Thyroid gland (tissue), 4 donors: Measurements from ENCODE around the gene TPBG. TPM values are rescaled to one million over a fixed set of nuclear protein-coding genes. Genes with fewer than 3 reads are reported as not detected.

ENCODE experiments used
- DNase-seq, 2 donors: peaks; one replicate each; pipeline ENCODE4 v3.0.0-alpha.2; 2019
- H3K27ac ChIP-seq, 3 donors: fragments of 200-600 bp; sonication (generic); 1 replicate in 2 of 3; 2 replicates in 1 of 3; pipeline ENCODE4 v1.5.1; 2016 to 2019; ENCODE audit warnings: mild to moderate bottlenecking in 1 of 3, moderate library complexity in 1 of 3
- H3K27me3 ChIP-seq: fragments of 200-600 bp; sonication (generic); one replicate; pipeline ENCODE4 v1.5.1; 2019
- H3K36me3 ChIP-seq, 2 donors: fragments of 200-600 bp; sonication (generic); one replicate each; pipeline ENCODE4 v1.5.1; 2016 to 2019
- H3K4me1 ChIP-seq, 2 donors: fragments of 200-600 bp; sonication (generic); one replicate each; pipeline ENCODE4 v1.5.1; 2017 to 2019
- H3K4me3 ChIP-seq, 3 donors: fragments of 200-600 bp; sonication (generic); replicated peaks in 1 of 3; 1 replicate in 2 of 3; 2 replicates in 1 of 3; pipeline ENCODE4 v1.5.1; 2016; ENCODE audit warnings: mild to moderate bottlenecking in 1 of 3
- H3K9me3 ChIP-seq: fragments of 200-600 bp; sonication (generic); one replicate; pipeline ENCODE4 v1.5.1; 2017
- POLR2A ChIP-seq, 2 donors: fragments of 450-650 bp; IDR thresholded peaks; one replicate each; pipeline ENCODE4 v1.6.1; 2017; ENCODE audit warnings: antibody characterized with exemption in 2 of 2, mild to moderate bottlenecking in 2 of 2, moderate library complexity in 1 of 2
- WGBS, 2 donors: methylation state at CpG; one replicate each; pipeline ENCODE4 v1.1.5; 2017; 5-methylcytosine and 5-hydroxymethylcytosine counted together
- intact Hi-C: fragments of 100-400 bp; cut with DNase I; formaldehyde crosslinking; loops from one replicate; pipeline ENCODE4 v1.15.1; 2023
- total RNA-seq, 4 donors: library from RNA; depleted of rRNA; stranded (reverse); fragments of >200 nt; gene quantifications; one replicate each; pipeline ENCODE4 v1.2.3, GENCODE V29; 2016
- TF ChIP-seq, protein P1 (sequence below), 6 experiments: fragments of 200-600 bp in 3 of 6; fragments of 450-650 bp in 3 of 6; sonication (generic) in 3 of 6; IDR thresholded peaks; one replicate each; pipeline ENCODE4 v1.5.1; 2016 to 2019; ENCODE audit warnings: antibody characterized with exemption in 6 of 6, mild to moderate bottlenecking in 2 of 6, inconsistent platforms in 1 of 6, moderate library complexity in 1 of 6

Gene TPBG
- total RNA-seq, 4 donors from 2014 or later = 28.0 to 39.2 (median 32.6) TPM

DNA sequence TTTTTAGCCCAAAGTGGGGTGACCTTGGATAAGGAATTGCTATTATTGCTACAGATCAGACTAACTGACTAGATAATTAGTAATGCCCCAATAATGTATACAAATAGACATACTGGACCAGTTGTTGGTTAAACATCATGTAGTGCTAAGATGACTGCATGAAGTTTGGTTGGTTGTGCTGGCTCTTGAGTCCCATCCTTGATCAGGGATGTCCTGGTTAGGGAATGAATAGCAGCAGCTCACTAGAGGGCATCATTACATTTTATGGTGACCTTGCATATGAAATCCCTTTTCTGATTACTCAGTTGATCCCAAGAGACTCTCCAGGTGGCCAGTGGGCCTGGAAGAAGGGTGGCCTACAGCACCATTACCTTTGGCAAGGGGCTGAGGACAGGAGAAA is 10.9 kb downstream of the TPBG start:
- no peak for DNase-seq
- no peak overlapping the region for H3K27ac ChIP-seq
- H3K27me3 ChIP-seq = no peaks in the 10 kb centered on the region
- no peaks in the 10 kb centered on the region for H3K4me1 ChIP-seq
- H3K36me3 ChIP-seq = no peaks in the 10 kb centered on the region
- TF ChIP-seq, protein P1, sequence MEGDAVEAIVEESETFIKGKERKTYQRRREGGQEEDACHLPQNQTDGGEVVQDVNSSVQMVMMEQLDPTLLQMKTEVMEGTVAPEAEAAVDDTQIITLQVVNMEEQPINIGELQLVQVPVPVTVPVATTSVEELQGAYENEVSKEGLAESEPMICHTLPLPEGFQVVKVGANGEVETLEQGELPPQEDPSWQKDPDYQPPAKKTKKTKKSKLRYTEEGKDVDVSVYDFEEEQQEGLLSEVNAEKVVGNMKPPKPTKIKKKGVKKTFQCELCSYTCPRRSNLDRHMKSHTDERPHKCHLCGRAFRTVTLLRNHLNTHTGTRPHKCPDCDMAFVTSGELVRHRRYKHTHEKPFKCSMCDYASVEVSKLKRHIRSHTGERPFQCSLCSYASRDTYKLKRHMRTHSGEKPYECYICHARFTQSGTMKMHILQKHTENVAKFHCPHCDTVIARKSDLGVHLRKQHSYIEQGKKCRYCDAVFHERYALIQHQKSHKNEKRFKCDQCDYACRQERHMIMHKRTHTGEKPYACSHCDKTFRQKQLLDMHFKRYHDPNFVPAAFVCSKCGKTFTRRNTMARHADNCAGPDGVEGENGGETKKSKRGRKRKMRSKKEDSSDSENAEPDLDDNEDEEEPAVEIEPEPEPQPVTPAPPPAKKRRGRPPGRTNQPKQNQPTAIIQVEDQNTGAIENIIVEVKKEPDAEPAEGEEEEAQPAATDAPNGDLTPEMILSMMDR (IDR thresholded peaks at IDR 0.05) = no peak
- no peak for TF ChIP-seq POLR2A (IDR thresholded peaks at IDR 0.05)
- H3K9me3 ChIP-seq = no peaks in the 10 kb centered on the region
- no peak overlapping the region for H3K4me3 ChIP-seq
- intact Hi-C loops = no loop called here

DNA sequence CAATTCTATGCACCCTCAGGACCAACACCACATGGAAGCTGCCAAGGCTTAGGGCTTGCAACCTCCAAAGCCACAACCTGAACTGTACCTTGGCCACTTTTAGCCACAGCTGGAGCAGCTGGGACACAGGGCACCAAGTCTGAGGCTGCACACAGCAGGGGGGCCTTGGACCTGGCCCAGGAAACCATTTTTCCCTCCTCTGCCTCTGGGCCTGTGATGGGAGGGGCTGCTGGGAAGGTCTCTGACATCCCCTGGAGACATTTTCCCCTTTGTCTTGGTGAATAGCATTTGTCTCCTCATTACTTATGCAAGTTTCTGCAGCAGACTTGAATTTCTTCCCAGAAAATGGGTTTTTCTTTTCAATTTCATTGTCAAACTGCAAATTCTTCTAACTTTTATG is 13.0 kb downstream of the TPBG start:
- H3K4me3 ChIP-seq = no peak overlapping the region
- TF ChIP-seq, protein P1 (IDR thresholded peaks at IDR 0.05) = no peak
- no peak for TF ChIP-seq POLR2A (IDR thresholded peaks at IDR 0.05)
- H3K27me3 ChIP-seq = no peaks in the 10 kb centered on the region
- H3K27ac ChIP-seq = no peak overlapping the region
- no peaks in the 10 kb centered on the region for H3K4me1 ChIP-seq
- H3K9me3 ChIP-seq = no peaks in the 10 kb centered on the region
- H3K36me3 ChIP-seq = no peaks in the 10 kb centered on the region
- intact Hi-C loops = no loop called here
- no peak for DNase-seq

DNA sequence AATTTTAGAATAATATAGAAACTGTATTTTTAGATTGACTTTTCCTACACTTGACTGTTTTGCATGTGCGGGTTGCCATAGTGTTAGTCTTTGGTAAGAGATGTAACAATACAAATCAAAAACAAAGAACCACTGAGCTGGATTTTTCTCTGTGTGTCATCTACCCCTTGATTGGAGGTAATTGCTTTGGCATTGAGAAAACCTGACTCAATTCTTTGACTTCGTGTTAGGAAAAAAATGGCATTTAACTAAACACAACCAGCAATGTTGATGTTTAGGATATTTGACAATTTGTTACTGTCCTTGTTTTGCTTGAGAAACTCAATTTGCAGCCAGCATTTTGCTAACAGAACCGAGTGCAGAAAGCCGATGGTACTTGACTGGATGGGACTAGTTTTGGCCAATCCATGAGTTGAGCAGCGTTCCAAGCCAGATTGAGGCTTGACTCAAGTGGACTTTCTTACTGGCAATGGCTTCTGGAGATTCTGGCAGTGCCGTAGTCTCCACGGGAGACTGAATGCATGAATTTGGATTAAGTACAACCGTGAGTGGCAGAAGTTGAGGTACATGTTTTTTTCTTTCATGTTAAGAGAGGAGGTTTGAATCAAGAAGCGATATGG is 17.1 kb downstream of the TPBG start:
- Histone ChIP-seq H3K9me3 (no peaks in the 10 kb centered on the region), H3K36me3 (no peaks in the 10 kb centered on the region), H3K27me3 (no peaks in the 10 kb centered on the region), H3K27ac (no peak overlapping the region), H3K4me1 (peaks cover 6% of the 10 kb centered on the region in 2 donors), H3K4me3 (no peak overlapping the region)
- no peak for TF ChIP-seq POLR2A (IDR thresholded peaks at IDR 0.05)
- TF ChIP-seq, protein P1 (IDR thresholded peaks at IDR 0.05) = no peak
- WGBS, 2 donors = 60 to 66% methylated on average over 9 of the region's 9 CpGs
- peak; percentile 56 to 73 for DNase-seq
- intact Hi-C loops = no loop called here

DNA sequence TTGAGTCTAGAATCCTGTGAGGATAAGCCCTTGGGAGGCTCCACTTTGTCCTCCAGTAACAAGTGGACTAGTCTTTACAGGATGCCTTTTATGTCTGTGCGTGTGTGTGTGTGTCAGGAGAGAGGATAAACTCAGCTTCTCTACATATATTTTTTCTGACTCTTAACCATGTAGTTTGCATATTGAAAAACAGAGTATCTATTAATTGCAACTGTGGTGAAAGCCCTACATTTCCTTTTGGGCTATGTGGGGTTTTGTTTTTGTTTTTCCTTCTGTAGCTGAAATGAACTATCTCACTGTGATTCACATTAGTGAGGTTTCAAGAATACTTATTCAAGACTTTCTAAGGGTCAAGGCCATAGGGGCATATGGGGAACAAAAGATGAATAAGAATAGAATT is 17.7 kb downstream of the TPBG start:
- Histone ChIP-seq H3K27me3 (no peaks in the 10 kb centered on the region), H3K27ac (no peak overlapping the region), H3K4me1 (peaks cover 8 to 12% of the 10 kb centered on the region in 2 donors), H3K4me3 (no peak overlapping the region), H3K9me3 (no peaks in the 10 kb centered on the region), H3K36me3 (no peaks in the 10 kb centered on the region)
- WGBS, 2 donors = 74 to 92% methylated on average over 1 of the region's 1 CpG
- no peak for TF ChIP-seq POLR2A (IDR thresholded peaks at IDR 0.05)
- TF ChIP-seq, protein P1 (IDR thresholded peaks at IDR 0.05) = no peak
- no peak for DNase-seq
- intact Hi-C loops = no loop called here

DNA sequence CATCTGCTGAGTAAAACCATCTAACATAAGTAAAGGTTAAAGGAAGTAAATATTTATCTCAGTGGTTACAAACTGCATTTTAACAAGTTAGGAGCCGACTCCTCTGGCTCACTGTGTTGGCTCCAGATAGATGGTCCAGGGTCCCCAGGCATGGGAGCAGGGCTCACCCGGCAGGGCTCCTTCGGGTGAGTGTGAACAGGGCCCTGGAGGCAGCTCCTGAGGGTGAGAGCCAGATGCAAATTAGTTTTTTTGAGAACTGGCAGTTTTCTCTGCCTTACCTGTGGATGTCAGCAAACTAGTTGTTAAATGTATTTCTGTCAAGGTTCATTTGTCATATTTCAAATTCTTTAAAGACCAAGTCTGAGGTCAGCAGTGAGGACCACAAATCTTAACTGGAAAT is 21.5 kb downstream of the TPBG start:
- Histone ChIP-seq H3K9me3 (no peaks in the 10 kb centered on the region), H3K4me3 (no peak overlapping the region), H3K4me1 (peaks cover 8 to 16% of the 10 kb centered on the region in 2 donors), H3K27ac (no peak overlapping the region), H3K36me3 (no peaks in the 10 kb centered on the region), H3K27me3 (no peaks in the 10 kb centered on the region)
- 59 to 72% methylated on average over 3 of the region's 3 CpGs for WGBS, 2 donors
- intact Hi-C loops = no loop called here
- DNase-seq = no peak
- no peak for TF ChIP-seq POLR2A (IDR thresholded peaks at IDR 0.05)
- TF ChIP-seq, protein P1 (IDR thresholded peaks at IDR 0.05) = no peak
